A549 (cell line): ENCODE measurements around the gene SLC1A3.

Source experiments
- CTCF ChIP-seq: fragments of >200 bp; sonication (Bioruptor Twin); formaldehyde crosslinking; IDR thresholded peaks from 3 replicates; pipeline ENCODE4 v1.5.1; 2016
- EP300 ChIP-seq, 2 experiments: fragments of >200 bp; sonication (Bioruptor Twin); formaldehyde crosslinking; IDR thresholded peaks; 2 replicates in 1 of 2; 3 replicates in 1 of 2; pipeline ENCODE4 v1.6.1; 2016 to 2017
- MAFK ChIP-seq: fragments of 450-650 bp; IDR thresholded peaks from 2 replicates; pipeline ENCODE4 v1.6.1; 2014; ENCODE audit not compliant: partially characterized antibody
- POLR2A ChIP-seq: IDR thresholded peaks from 2 replicates; pipeline ENCODE4 v1.6.1; 2012; ENCODE audit warnings: mild to moderate bottlenecking, low read length
- RARB ChIP-seq: fragments of 250-450 bp; sonication (Bioruptor Pico); IDR thresholded peaks from 2 replicates; pipeline ENCODE4 v1.8.0; 2021; ENCODE audit warnings: mild to moderate bottlenecking, moderate library complexity

- TF ChIP-seq MAFK, result no peak
- TF ChIP-seq EP300 (IDR thresholded peaks at IDR 0.05), result no peak
- no peak for TF ChIP-seq CTCF
- no peak for TF ChIP-seq RARB (CRISPR knock-in tag)
- TF ChIP-seq POLR2A, result no peak
These were observed 59.9 kb downstream of the SLC1A3 start for GRCh38 chr5:36666274-36666673.
